GM21786 (cell line): ENCODE results near the gene RASL11A.
"Not testable (repeated sequence)": the region's sequence is repeated elsewhere in the genome, so short reads cannot be mapped to it uniquely, and the experiment has no call there.

Source experiments
- ATAC-seq: cut with Tn5 transposase; IDR thresholded peaks from one replicate; pipeline ENCODE4 v1.9.1; 2021; ENCODE audit not compliant: unreplicated experiment

Gene RASL11A

GRCh38 chr13:27296496-27296895 lies 25.9 kb downstream of the RASL11A start:
- no peak for ATAC-seq

GRCh38 chr13:27298849-27299248 lies 28.2 kb downstream of the RASL11A start:
- ATAC-seq: no peak

- not testable (repeated sequence) for ATAC-seq
These were observed 29.8 kb downstream of the RASL11A start for GRCh38 chr13:27300406-27300805.

- no peak for ATAC-seq
These were observed 30.4 kb downstream of the RASL11A start for GRCh38 chr13:27300941-27301586.

- no peak for ATAC-seq
These were observed 32.1 kb downstream of the RASL11A start for GRCh38 chr13:27302643-27303262.

GRCh38 chr13:27304099-27304498 lies 33.5 kb downstream of the RASL11A start:
- ATAC-seq: no peak

GRCh38 chr13:27304611-27305010 lies 34.0 kb downstream of the RASL11A start:
- no peak for ATAC-seq

GRCh38 chr13:27306364-27306763 lies 35.7 kb downstream of the RASL11A start:
- no peak for ATAC-seq

- ATAC-seq: no peak
These were observed 38.3 kb downstream of the RASL11A start for GRCh38 chr13:27308941-27309340.

GRCh38 chr13:27309401-27309958 lies 38.9 kb downstream of the RASL11A start:
- ATAC-seq: no peak

GRCh38 chr13:27309967-27310598 lies 39.5 kb downstream of the RASL11A start:
- ATAC-seq: no peak

- no peak for ATAC-seq
These were observed 40.3 kb downstream of the RASL11A start for GRCh38 chr13:27310946-27311345.

- ATAC-seq: no peak
These were observed 41.0 kb downstream of the RASL11A start for GRCh38 chr13:27311518-27312210.

- ATAC-seq: no peak
These were observed 43.1 kb downstream of the RASL11A start for GRCh38 chr13:27313770-27314169.

GRCh38 chr13:27319404-27319803 lies 48.8 kb downstream of the RASL11A start:
- ATAC-seq: no peak

GRCh38 chr13:27321468-27322431 lies 51.1 kb downstream of the RASL11A start:
- ATAC-seq: no peak

- ATAC-seq: not testable (repeated sequence)
These were observed 51.8 kb downstream of the RASL11A start for GRCh38 chr13:27322443-27322842.
